HG03558 (cell line): Measurements from ENCODE around the gene SORCS1.
A peak's percentile ranks its signal among the peaks of the same experiment; 100 is the strongest.

Source experiments
- ATAC-seq: cut with Tn5 transposase; IDR thresholded peaks from one replicate; pipeline ENCODE4 v1.9.1; 2021; ENCODE audit warnings: moderate number of reproducible peaks; ENCODE audit not compliant: unreplicated experiment; ENCODE audit errors: extremely low read depth

The SORCS1 gene

GRCh38 chr10:107002068-107002467 lies 162.4 kb downstream of the SORCS1 start:
- ATAC-seq: no peak

DNA sequence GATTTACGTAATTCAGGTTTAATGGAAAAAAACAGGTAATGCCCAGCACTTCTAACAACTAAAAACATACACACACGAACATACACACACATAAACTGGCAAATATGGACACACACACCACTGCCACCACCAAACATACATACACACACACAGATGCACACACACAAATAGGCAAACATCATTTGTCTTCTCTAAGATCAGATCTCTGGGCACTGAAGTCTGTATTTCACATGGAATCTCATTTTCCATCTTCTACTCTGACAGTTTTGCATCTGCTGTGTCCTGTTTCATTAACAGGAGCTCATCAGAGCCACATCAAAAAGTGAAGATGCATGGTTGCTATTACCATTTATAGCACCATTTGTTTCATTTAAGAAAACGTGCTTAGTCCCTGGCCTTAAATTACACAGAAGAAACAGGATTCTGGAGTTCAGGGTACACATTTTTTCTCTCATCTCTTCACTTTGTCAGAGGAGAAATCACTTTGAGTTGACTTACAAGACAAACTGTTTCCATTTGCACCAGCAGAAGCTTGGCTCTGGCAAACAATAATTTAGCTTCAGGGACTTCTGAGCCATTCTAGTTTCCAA lies 165.3 kb downstream of the SORCS1 start:
- no peak for ATAC-seq

GRCh38 chr10:106997721-106998120 lies 166.8 kb downstream of the SORCS1 start:
- no peak for ATAC-seq

DNA sequence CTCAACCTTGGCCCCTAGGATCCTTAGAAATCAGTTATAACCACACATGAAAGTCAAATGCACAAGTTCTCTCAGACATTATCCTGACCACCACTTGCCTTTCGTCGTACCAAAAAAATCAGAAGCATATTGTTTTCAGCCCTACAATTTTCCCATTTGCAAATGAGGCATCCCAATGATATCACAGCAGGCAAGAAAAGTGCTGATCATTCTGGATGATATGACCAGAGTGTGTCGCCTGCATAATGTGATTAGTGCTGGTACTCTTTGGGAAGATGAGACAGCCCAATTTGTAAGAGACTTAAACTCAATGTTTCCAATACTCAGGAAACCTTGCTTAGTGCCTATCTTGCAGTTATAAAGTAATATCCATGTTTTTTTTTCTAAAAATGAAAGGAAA lies 168.0 kb downstream of the SORCS1 start:
- ATAC-seq: no peak

- ATAC-seq: no peak
Measured at GRCh38 chr10:106992055-106992454, 172.5 kb downstream of the SORCS1 start.

DNA sequence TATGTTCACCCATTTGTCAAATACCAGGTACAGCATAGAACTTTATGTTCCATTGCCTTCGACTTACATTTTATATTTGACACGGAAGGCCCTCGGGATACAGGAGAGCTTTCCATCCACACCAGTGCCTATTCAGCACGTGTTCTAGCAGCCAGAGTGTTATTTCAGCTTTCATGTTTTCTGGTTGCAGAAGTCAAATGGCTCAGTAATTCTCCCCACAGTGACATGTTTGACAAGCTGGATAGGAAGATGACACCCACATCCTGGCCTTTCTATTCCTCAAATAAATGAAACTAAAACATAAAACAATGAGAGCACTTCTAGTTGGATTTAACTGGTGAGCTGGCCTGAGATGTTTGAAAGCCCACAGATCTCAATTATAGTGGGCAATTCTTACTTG lies 173.4 kb downstream of the SORCS1 start:
- ATAC-seq: no peak

DNA sequence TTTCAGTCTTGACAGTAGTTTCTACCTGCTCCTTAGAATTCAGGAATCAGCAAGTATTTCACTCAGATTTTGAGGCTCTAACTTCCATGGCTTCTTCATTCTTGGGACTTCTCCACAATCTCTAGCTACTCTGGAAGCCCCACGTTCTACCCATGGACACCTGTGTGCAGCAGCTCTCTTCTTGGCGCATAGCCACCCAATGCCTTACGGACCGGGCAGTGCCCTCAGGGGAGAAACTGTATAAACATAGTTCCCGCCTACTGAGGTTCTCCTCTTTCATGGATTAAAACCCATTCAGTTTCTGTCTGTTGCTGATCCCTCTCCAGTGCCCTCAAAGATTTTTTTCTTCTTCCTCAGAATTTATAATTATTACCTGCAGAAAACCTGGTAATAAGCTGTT lies 177.1 kb downstream of the SORCS1 start:
- no peak for ATAC-seq

DNA sequence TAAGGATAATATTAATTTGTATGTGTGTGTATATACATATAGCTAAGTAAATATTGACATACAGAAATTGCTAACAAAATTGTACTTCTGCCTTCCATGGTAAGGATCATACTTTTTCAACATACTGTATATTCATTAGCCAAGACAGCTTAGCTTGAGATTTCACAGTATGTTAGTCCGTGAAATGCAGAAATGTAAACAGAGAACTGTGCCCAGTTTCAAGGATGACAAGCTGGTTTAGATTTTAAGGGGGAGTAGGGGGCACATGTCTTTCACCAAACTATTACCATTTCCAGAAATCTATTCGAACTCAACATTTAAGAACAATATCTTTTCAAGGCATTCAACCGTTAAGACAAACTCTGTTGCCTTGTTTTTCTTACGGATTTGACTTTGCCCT lies 182.2 kb downstream of the SORCS1 start:
- ATAC-seq: no peak

GRCh38 chr10:106981452-106982075 lies 182.9 kb downstream of the SORCS1 start:
- no peak for ATAC-seq

DNA sequence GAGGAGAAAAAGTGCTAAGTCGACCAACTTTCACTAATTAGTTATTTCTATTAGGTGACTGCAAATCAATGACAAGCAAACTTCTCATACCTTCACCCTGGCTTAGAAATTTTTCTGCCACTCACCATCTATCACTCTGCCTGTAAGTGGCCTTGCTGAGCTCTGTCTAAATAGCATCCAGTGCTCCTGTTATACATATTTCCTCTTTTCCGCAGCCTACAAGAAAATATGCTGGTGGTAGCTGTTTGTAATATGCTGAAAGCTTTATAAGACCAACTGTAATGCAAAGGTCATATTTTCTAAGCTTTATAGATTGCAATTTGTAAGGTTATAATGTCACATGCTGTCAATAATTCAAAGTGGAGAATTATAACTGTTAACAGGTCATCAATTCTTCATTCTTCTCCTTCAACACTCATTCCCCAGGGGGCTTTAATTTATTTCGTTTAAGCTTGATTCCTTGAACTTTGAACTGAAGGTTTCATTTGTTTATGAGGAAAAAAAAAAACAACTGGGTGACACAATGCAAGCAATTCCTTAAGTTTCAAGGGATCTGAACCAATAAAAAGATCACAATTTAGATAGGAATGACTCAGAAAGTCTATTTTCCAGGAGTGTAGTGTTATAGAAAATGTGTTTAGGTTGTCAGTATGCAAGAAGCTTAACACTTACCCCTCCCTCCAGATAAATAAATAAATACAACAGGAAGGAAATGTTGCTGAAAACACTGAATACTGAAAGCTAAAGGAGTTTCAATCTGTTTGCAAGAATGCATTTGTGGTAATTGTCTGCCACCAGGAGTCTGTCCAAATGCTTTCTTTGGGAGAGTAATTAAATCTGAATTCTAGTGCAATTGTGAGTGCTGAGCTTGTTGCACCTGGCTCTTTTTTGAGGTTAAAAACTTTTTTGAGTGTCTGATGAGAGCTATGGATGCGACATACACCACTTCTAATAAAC lies 183.7 kb downstream of the SORCS1 start:
- peak; percentile 89 for ATAC-seq

DNA sequence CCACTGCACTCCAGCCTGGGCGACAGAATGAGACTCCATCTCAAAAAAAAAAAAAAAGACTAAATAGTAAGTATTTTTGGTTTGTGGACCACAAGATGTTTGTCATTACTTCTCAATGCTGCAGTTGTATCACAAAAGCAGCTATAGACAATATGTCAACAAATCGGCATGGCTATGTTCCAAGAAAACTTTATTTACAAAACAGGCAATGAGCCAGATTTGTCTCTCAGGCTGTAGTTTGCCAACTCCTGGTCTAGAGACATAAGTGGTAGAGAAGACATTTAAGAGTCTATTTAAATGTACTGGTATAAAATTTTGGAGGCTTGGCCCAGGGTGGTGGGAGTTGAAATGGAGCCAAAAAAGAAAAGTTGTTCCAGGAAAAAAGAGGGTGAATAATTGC lies 185.8 kb downstream of the SORCS1 start:
- ATAC-seq: no peak

DNA sequence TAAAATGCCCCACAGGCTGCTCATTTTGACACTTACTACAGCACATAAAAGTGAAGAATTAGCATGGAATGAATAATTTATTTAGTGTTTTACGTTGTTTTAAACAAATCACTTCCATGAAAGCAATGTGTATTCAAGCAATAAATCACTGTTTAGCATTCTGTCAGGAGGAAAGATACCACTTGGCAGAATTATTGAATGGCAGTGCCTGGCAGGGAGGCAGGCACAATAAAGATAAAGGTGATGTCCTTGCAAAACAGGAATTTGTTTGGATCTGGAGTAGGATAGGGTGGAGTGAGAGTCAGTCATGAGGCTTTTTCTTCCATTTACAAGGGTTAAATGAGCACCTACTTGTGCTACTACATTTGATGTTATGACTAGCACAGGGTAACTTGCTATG lies 190.8 kb downstream of the SORCS1 start:
- ATAC-seq: no peak

GRCh38 chr10:106973288-106973687 lies 191.2 kb downstream of the SORCS1 start:
- ATAC-seq: no peak

DNA sequence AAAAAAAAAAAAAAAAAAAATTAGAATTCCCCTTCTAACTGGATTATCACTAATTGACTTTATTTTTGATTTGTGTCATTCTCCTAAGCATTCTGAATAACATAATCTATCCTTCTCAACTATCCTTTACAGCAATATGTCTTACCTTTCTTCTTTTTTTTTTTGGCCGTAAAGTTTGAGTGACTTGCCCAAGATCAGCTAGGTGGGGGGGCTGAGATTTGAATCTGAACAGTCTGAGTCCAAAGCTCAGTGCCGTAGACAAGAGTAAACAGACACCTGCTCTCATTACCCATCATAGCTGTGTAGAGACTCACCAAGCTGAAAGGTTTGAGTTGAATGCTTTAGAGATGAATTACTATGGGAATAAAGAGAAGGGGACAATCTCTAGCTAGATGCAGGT lies 192.1 kb downstream of the SORCS1 start:
- no peak for ATAC-seq

GRCh38 chr10:106971411-106971831 lies 193.1 kb downstream of the SORCS1 start:
- no peak for ATAC-seq

DNA sequence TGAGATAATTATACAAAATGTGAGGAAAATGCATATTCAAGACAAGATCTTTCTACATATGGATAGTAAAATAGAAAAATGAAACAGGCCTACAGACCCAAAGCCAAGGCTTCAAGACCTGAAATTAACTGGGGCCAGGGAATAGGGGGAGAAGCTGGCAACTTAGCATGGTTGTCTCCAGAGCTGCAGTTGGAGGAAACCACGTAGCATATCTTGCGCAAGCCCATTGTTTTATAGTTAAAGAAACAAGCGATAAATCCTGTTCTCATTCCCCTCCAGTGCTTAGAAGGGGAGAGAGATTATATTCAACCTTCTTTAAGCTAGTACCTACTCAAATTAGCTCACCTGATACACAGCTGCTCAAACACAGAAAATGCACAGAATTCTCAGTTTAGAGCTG lies 197.1 kb downstream of the SORCS1 start:
- no peak for ATAC-seq

GRCh38 chr10:106960812-106961211 lies 203.7 kb downstream of the SORCS1 start:
- ATAC-seq: no peak

- no peak for ATAC-seq
Measured at GRCh38 chr10:106959521-106959920, 205.0 kb downstream of the SORCS1 start.

- ATAC-seq: no peak
Measured at GRCh38 chr10:106958589-106959361, 205.7 kb downstream of the SORCS1 start.

DNA sequence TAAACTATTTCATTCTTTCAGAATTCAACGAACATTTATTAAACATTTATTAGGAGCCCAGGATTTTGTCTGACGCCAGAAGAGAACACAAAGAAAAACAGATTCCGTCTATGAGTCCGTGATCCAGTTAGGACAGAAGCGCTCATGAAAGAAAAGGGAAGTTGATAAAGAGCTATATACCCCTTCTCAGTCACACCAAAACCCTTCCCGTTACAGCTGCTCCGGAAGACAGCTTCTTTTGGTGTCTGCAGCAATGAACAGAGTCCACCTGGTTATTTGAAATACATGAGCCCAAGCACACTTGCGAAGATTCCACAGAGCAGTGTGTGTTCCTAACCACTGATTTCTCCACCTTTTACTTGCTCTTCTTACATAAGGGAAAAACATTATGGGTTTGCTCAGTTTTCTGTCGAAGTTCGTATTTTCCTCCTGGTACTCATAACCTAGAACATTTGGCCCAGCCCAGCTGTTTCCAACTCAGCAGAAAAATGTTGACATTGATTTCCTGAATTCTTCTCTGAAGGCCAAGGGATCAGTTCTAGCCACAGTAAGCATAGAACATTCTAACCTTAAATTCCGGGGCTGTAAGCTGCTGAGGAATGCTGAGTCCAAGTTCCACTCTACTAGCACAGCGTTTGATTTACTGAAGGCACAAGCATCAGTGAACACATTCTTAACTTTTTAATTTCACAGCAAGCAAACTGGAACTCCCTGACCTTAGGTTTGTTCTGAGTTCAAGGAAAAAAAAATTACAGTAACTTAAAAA lies 206.5 kb downstream of the SORCS1 start:
- peak; percentile 65 for ATAC-seq
